SK-N-MC (cell line): ENCODE measurements around the gene GNA14.
"Not testable (repeated sequence)": the region's sequence is repeated elsewhere in the genome, so short reads cannot be mapped to it uniquely, and the experiment has no call there.

Experiments
- DNase-seq: peaks from one replicate; pipeline ENCODE4 v3.0.0-alpha.2; 2011; ENCODE audit warnings: low read depth, low spot score
- H3K27ac ChIP-seq: fragments of 200-600 bp; sonication (generic); 2 replicates; pipeline ENCODE4 v1.5.1; 2016; ENCODE audit warnings: mixed run types
- H3K36me3 ChIP-seq: fragments of 200-600 bp; sonication (generic); 2 replicates; pipeline ENCODE4 v1.6.1; 2017; ENCODE audit warnings: antibody characterized with exemption, low read length, mixed read lengths; ENCODE audit not compliant: insufficient read depth
- H3K4me3 ChIP-seq: fragments of 200-600 bp; sonication (generic); 2 replicates; pipeline ENCODE4 v1.5.1; 2016
- H3K9ac ChIP-seq: fragments of 200-600 bp; sonication (generic); 2 replicates; pipeline ENCODE4 v1.8.0; 2017; ENCODE audit warnings: mixed run types, mixed read lengths; ENCODE audit not compliant: insufficient read length
- H3K9me3 ChIP-seq: fragments of 200-600 bp; sonication (generic); 2 replicates; pipeline ENCODE4 v1.6.1; 2017; ENCODE audit warnings: low read depth, mild to moderate bottlenecking, antibody characterized with exemption, low read length, moderate library complexity, mixed read lengths
- EZH2 ChIP-seq: fragments of 200-600 bp; sonication (generic); IDR thresholded peaks from one replicate; pipeline ENCODE4 v1.6.1; 2017; ENCODE audit warnings: antibody characterized with exemption
- FOXP2 ChIP-seq: optimal IDR thresholded peaks from 2 replicates; pipeline ENCODE3; 2011; ENCODE audit warnings: mild to moderate bottlenecking, moderate library complexity; ENCODE audit not compliant: insufficient read depth; ENCODE audit errors: extremely low read length, control extremely low read depth
- POLR2AphosphoS5 ChIP-seq: IDR thresholded peaks from 2 replicates; pipeline ENCODE4 v1.6.1; 2012; ENCODE audit warnings: mild to moderate bottlenecking, low read depth, low read length, borderline replicate concordance

Gene GNA14

GRCh38 chr9:77648234-77649108, at the start of gene GNA14:
TSS of gene GNA14 (minus strand) at chr9:77648322. CDS start at chr9:77647793, 529 bp downstream.
- Histone ChIP-seq H3K36me3 (no peaks in the 10 kb centered on the region), H3K9me3 (no peaks in the 10 kb centered on the region), H3K4me3 (no peak within 1 kb of the TSS), H3K27ac (no peak within 1 kb of the TSS), H3K9ac (no peak within 1 kb of the TSS)
- TF ChIP-seq FOXP2: no peak
- TF ChIP-seq EZH2: no peak
- no peak for TF ChIP-seq POLR2AphosphoS5
- no peak for DNase-seq

- no peak for DNase-seq
- Histone ChIP-seq H3K36me3 (no peaks in the 10 kb centered on the region), H3K27ac (no peak overlapping the region), H3K4me3 (no peak overlapping the region), H3K9me3 (no peaks in the 10 kb centered on the region), H3K9ac (no peak overlapping the region)
- TF ChIP-seq EZH2: no peak
- TF ChIP-seq POLR2AphosphoS5: no peak
- no peak for TF ChIP-seq FOXP2
Observed at GRCh38 chr9:77697238-77697984, 49.3 kb upstream of the GNA14 start.

- not testable (repeated sequence) for H3K36me3 ChIP-seq, H3K27ac ChIP-seq, H3K9ac ChIP-seq, H3K4me3 ChIP-seq, H3K9me3 ChIP-seq, DNase-seq
Observed at GRCh38 chr9:77690723-77691122, 42.6 kb upstream of the GNA14 start.

DNA sequence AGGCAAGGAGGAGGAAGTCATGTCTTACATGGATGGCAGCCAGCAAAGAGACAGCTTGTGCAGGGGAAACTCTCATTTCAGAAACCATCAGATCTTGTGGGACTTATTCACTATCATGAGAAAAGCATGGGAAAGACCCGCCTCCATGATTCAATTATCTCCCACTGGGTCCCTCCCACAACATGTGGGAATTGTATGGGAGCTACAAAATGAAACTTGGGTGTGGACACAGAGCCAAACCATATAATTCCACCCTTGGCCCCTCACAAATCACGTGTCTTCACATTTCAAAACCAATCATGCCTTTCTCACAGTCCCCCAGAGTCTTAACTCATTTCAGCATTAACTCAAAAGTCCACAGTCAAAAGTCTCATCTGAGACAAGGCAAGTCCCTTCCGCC, 42.0 kb upstream of the GNA14 start:
- not testable (repeated sequence) for H3K27ac ChIP-seq, H3K4me3 ChIP-seq, H3K9me3 ChIP-seq, DNase-seq, H3K9ac ChIP-seq, H3K36me3 ChIP-seq

- not testable (repeated sequence) for DNase-seq, H3K36me3 ChIP-seq, H3K27ac ChIP-seq, H3K9me3 ChIP-seq, H3K9ac ChIP-seq, H3K4me3 ChIP-seq
Observed at GRCh38 chr9:77687737-77688136, 39.6 kb upstream of the GNA14 start.

- H3K4me3 ChIP-seq: no peak overlapping the region
- DNase-seq: no peak
- H3K9me3 ChIP-seq: no peaks in the 10 kb centered on the region
- TF ChIP-seq EZH2 (no peak), FOXP2 (no peak), POLR2AphosphoS5 (no peak)
- no peak overlapping the region for H3K27ac ChIP-seq
- H3K36me3 ChIP-seq: no peaks in the 10 kb centered on the region
- H3K9ac ChIP-seq: no peak overlapping the region
Observed at GRCh38 chr9:77680581-77680980, 32.5 kb upstream of the GNA14 start.

- no peaks in the 10 kb centered on the region for H3K9me3 ChIP-seq
- no peak overlapping the region for H3K9ac ChIP-seq
- H3K36me3 ChIP-seq: no peaks in the 10 kb centered on the region
- H3K27ac ChIP-seq: no peak overlapping the region
- DNase-seq: no peak
- no peak for TF ChIP-seq EZH2
- no peak for TF ChIP-seq POLR2AphosphoS5
- no peak for TF ChIP-seq FOXP2
- H3K4me3 ChIP-seq: no peak overlapping the region
Observed at GRCh38 chr9:77679661-77680368, 31.7 kb upstream of the GNA14 start.

- no peaks in the 10 kb centered on the region for H3K9me3 ChIP-seq
- H3K4me3 ChIP-seq: no peak overlapping the region
- no peaks in the 10 kb centered on the region for H3K36me3 ChIP-seq
- no peak overlapping the region for H3K9ac ChIP-seq
- H3K27ac ChIP-seq: no peak overlapping the region
- no peak for DNase-seq
- TF ChIP-seq FOXP2 (no peak), EZH2 (no peak), POLR2AphosphoS5 (no peak)
Observed at GRCh38 chr9:77679088-77679487, 31.0 kb upstream of the GNA14 start.
